GM12874 (cell line): ENCODE data around the gene SPRY4.

ENCODE experiments used
- TF ChIP-seq, protein P1 (sequence below): IDR thresholded peaks from 2 replicates; pipeline ENCODE4 v1.5.1; 2011; ENCODE audit warnings: low read depth, mild to moderate bottlenecking, control low read depth, low read length, moderate library complexity; ENCODE audit not compliant: insufficient read depth

Gene SPRY4

GRCh38 chr5:142295960-142296860 lies 28.6 kb downstream of the SPRY4 start:
- TF ChIP-seq, protein P1, sequence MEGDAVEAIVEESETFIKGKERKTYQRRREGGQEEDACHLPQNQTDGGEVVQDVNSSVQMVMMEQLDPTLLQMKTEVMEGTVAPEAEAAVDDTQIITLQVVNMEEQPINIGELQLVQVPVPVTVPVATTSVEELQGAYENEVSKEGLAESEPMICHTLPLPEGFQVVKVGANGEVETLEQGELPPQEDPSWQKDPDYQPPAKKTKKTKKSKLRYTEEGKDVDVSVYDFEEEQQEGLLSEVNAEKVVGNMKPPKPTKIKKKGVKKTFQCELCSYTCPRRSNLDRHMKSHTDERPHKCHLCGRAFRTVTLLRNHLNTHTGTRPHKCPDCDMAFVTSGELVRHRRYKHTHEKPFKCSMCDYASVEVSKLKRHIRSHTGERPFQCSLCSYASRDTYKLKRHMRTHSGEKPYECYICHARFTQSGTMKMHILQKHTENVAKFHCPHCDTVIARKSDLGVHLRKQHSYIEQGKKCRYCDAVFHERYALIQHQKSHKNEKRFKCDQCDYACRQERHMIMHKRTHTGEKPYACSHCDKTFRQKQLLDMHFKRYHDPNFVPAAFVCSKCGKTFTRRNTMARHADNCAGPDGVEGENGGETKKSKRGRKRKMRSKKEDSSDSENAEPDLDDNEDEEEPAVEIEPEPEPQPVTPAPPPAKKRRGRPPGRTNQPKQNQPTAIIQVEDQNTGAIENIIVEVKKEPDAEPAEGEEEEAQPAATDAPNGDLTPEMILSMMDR, result no peak

DNA sequence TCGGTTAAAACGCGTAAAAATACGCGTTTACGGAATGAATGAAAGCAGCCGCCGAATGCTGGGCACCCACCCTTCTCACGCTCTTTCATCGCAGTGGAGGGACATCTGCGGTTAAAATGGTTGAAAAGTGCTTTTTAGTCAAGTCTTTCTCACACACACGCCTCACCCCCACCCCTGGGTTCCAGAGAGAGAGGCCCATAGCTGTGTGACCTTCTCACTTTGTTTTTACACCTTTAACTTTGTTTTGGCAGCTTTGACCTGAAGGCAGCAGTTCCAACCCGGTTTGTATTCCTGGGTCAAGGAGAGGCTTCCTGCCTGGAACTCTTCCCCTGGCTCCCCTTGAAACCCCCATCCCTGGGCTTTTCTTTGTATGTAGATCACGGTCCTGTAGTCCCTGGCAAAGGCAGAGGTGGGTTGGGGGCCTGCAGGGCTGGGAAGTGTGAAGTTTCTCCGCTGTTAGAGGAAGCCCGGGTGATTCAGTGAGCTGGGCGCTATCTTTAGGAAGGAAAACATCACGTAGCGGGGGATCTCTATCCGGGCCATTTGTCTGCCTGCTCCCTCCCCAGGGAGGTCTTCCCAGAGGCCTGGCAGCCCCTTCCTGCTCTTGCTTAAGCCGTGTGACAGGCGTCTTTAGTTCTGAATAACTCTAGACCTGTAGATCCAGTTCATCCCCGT lies 29.6 kb downstream of the SPRY4 start:
- TF ChIP-seq, protein P1, result no peak

- TF ChIP-seq, protein P1, result no peak
These were observed 31.3 kb downstream of the SPRY4 start for GRCh38 chr5:142293486-142293885.

GRCh38 chr5:142292808-142293207 lies 32.0 kb downstream of the SPRY4 start:
- TF ChIP-seq, protein P1, result no peak

DNA sequence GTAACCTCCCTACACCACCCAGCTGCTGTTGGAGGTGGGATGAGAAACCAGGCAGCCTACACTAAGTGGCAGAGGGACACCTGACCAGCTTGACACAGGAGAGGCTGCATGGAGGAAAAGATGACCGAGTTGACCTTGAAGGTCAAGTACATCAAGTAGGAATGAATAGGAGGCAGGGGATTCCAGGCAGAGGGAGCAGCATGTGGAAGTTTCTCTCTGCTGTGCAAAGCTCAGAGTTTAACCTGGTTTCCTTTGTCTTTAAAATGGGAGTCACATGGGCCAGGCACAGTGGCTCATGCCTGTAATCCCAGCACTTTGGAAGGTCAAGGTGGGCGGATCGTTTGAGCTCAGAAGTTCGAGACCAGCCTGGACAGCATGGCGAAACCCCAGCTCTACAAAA lies 32.6 kb downstream of the SPRY4 start:
- TF ChIP-seq, protein P1, result no peak

DNA sequence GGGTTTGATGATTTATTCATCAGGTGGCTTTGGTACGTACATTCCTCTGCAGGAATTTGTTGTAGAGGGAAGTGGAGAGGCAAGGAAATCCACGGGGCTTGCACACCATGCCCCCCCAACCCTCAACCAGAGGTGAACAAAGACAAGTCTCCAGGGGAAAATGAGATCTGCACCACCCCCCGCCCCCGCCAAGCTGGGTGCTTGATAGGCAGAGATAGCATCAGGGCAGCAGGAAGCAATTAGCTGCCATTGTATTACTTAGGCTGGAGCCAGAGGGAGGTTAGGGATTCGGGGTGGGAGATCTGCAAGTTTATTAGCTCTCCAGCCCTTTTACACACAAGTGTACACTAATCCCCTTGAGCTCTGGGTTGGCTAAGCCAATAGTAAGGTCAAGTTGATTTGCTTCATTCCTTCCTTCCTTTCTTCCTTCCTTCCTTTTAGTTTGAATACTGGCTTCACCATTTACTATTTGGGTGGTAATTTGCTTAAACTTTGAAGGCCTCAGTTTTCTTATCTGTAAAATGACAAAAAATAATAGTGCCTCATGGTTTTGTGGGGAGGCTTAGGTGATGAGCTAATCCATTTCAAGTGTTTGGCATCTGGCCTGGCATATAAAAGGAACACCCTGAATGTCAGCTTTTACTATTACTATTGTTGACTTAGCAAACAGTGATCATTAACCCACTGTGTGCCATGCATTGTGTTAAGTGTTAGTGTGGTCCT lies 34.1 kb downstream of the SPRY4 start:
- TF ChIP-seq, protein P1, result no peak
